ENCODE results near the gene GAS7.
A peak's percentile ranks its signal among the peaks of the same experiment; 100 is the strongest.

The GAS7 gene

DNA sequence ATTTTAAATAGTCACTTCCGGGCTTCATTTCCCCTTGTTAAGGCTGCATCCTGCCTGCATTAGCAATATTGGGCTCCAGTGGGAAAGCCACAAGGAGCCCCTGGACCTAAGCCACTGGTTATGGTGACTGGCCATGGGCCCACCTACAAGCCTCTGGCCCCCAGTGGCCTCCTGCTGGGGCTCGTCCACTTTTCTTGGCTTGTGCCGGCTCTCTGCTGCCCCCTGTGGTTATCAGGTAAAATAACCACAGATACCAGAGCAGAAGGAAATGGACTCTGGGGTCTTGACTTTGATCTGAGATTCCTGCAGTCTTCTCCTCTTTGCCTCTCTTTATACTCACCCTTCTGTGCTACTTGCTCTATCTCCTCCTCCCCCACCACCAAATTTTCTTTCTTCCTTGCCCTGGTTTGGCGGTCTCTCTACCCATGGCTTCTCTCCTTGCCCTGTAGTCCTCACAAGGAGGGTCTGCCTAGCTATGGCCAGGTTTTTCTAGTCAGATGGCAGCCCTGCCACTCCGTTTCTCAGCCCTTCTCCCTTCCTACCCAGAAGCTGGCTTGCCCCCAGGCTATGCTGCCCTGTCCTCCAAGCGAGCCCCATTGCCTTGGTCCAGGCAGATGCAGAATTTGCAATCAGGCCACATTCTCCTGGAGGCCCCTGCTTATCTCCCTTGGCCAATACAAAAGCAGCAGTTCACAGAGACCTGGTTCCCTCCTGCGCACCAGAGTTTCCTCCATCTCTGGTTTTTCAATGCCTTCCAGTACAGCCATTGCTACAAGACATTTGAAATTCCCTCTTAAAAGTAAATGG is 210.4 kb downstream of the GAS7 start:
- DNase-seq (ENCODE audit: low read depth in 3 of 3, low spot score in 1 of 3): peak in 1 of 3 donors; percentile 3

DNA sequence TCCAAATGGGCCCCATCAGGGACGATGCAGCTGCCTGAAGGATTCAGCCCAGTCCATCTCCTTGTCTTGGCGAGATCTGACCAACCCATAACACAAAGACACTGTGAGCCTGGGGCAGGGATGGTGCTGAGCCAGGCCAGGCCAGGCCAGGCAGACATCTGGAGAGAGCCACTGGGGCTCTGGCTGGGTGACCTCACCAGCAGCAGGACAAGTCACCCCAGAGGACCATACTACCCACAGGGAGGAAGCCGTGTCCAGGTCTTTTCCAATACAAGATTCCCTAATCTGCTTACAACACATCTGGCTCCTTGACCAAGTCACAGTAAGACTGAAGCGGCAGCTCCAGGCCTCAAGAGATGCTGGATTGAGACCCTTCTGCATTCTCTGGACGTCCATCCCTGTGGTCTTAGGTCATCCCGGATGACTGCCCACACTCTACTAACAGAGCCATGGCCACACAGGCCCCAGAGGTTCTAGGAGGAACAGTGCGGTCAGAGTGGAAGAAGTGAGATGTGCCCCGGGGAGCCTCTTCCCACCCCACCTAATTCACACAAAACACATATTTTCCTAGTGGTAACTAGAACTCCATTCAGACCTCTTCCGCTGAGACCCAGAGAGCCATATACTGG is 211.5 kb downstream of the GAS7 start:
- DNase-seq (ENCODE audit: low read depth in 3 of 3, low spot score in 1 of 3): no peak

DNA sequence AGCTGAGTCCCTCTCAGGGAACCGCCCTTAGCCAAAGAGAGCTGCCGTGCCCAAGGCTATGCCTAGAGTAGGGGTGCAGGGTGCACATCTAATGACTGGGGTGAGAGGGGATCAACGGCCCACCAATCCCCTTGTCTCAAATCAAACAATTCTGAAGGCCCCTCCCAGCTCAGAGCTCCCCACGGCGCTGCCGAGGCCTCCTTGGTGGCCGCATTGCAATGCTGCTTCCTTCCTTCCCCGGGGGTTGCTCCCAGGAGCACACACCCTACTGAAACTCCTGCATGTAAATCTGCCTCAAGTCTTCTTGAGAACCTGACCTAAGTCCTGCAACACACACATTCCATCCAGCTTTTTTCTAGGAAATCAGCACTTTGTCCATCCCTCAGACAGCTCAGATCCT is 212.8 kb downstream of the GAS7 start:
- DNase-seq (ENCODE audit: low read depth in 3 of 3, low spot score in 1 of 3): no peak

DNA sequence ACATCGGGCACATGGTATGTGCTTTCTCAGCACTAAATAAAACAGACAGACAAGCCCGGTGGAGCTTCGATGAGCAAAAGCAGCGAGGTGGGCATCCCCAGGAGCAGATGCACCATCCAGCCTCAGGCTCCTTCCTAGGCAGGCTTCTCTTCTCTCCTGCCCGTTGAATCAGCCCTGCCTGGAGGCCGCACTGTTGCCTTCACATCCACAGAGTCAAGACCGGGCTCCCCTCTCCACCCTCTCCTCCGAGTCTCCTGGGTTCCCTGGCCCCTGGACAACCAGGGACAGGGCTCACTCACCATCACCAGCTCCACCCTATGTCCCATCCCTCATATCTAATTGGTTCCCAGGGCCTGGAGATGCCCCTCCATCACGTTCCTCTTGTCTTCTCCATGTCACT is 213.6 kb downstream of the GAS7 start:
- DNase-seq (ENCODE audit: low read depth in 3 of 3, low spot score in 1 of 3): no peak

DNA sequence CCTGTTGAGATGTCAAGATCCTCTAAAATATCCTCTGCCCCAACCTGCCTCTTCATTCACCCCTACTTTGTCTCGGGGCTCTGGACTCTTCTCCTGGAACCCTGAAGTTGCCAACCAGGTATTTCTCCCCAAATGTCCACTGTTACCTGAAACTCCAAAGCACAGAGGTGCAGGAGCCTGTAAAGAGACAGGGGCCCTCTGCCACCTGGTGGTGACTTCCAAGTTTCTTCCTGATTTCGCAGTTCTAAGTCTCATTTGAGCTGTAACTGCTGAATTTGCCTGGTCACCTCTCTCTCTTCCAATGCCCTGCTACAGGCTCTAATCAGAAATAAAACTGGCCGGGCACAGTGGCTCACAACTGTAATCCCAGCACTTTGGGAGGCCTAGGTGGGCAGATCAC is 216.2 kb downstream of the GAS7 start:
- DNase-seq (ENCODE audit: low read depth in 3 of 3, low spot score in 1 of 3): no peak

DNA sequence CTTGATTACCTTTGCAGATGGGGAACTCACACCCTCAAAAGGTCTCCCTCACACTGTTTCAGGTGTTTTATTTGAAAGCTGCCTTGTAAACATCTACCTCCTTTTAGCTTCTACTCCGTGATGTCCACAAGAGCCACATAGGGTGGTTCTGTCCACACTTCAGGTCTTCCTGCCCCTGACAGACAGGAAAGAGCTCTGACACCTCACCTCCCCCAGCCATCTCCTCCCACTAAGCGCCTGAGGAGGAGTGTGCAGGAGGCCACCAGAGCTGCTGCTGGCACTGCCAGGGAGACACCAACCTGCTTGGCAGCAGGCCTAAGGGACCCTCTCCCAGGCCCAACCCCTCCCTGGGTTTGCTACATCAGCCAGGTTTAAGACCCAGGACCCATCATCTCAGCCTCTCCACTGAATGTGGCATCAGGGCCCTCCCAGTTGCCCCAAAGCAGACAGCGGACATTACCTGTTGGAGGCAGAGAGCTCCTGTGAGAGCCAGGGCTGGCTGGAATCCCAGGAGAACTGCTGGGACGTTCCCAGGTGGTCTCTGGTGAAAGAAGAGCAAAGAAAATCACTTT is 217.0 kb downstream of the GAS7 start:
- no peak for DNase-seq (ENCODE audit: low read depth in 3 of 3, low spot score in 1 of 3)

DNA sequence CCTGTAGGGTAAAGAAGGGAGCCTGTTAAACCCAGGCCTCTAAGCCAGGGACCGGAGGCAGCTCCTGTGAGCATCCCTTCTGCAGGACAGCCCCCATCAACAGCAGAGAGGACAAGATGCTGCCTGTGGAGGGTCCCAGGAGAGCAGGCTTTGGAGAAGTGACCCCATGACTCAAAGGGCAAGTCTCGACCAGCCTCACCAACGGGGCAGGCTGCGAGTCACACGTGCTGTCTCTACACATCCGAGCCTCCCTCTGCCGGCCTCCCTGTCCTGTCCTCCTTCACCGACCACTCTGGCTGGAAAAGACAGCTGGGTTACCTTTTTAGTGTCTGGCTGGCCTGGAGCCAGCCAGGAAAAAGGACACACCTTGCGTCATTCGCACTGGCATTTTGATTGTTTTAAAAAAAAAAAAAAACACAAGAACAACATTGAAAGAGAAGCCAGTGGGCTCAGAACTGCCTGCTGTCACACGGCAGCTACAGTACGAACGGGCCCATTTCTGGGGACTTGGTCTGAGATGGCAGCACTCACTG is 218.9 kb downstream of the GAS7 start:
- DNase-seq (ENCODE audit: low read depth in 3 of 3, low spot score in 1 of 3): no peak

DNA sequence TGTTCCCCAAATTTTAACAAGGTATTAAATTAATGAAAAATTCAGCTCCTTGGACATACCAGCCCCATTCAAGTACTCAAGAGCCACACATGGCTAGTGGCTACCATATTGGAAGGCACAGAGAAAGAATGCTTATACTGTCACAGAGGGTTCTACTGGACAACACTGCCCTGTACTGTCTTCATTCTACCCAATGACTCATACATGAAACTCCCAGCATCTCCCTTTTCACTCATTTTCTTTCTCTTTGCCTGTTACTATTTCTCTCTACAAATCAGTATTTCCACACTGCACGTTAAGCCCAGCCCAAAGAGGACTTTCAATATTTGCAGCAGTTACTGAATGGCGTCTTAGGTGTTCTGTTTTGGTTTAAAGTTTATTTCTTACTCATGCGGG is 221.2 kb downstream of the GAS7 start:
- no peak for DNase-seq (ENCODE audit: low read depth in 3 of 3, low spot score in 1 of 3)

DNA sequence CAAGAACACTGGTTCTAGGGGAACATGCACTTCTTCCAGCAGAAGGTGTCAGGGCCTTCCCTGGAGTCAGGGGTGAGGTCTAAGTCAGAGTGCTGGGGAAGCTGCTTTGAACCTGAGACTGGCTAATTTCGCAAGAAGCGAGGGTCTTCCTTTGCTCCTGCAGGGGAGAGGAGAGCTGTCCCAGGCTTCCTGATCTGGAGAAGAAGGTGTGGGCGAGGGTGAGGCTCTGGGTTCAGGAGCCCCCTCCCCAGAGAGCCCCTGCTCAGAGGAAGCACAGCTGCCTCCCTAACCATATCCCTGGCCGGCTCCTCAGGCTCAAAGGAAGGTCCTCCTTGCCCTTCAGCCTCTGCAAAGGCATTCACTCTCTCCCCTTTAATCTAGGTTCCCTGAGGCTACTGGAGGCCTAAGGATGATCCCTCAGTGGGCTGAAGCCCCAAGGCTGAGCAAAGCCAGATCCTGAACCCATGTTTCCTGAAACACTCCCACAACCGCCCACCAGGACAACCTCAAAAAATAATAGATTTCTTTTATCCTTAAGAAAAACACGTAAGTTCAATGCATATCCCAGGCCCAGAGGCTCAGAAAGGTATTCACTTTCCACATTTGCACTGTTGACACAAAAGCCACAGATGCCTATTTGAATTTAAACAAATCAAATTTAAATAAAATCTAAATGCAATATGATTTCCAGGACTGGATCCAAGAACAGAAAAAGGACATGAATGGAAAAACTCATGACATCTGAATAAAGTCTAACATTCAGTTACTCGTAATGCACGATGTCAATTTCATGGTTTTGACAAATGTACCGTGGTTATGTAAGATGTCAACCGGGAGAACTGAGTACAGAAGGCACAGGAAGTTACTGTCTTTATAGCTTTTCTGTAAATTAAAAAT is 221.9 kb downstream of the GAS7 start:
- DNase-seq (ENCODE audit: low read depth in 3 of 3, low spot score in 1 of 3): no peak

DNA sequence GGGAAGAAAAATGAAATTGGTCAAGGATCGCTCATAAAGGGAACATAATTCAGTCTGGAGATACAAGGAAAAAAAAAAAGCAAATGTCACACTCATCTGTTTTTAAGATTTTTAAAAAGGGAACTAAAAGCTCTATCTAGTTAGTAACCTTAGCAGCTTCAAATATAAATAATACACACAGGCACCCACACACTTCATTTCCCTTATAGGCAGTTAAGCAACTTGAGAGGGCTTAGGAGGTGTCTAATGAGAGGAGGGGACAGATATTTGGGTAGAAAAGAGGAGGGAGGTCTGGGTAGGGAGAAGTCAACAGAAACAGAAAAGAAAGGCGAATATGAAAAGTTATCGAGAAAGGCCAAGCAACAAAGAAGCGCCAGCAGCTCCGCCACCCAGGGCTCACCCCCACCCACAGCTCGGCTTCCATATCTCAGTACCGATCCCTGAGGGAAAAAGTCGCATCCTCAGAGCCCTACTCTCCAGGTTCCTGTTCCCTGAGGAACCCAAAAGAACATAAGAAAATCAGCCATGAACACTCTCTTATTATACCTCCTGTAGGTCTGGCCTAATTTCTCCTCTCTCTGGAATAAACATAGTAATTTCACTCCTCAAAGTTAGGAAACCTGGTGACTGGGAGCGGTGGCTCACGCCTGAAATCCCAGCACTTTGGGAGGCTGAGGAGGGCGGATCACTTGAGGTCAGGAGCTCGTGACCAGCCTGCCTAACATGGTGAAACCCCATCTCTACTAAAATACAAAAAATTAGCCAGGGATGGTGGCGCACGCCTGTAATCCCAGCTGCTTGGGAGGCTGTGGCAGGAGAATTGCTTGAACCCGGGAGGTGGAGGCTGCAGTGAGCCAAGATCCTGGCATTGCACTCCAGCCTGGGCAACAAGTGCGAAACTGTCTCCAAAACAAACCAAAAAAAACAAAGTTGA is 223.7 kb downstream of the GAS7 start:
- DNase-seq (ENCODE audit: low read depth in 3 of 3, low spot score in 1 of 3): no peak

DNA sequence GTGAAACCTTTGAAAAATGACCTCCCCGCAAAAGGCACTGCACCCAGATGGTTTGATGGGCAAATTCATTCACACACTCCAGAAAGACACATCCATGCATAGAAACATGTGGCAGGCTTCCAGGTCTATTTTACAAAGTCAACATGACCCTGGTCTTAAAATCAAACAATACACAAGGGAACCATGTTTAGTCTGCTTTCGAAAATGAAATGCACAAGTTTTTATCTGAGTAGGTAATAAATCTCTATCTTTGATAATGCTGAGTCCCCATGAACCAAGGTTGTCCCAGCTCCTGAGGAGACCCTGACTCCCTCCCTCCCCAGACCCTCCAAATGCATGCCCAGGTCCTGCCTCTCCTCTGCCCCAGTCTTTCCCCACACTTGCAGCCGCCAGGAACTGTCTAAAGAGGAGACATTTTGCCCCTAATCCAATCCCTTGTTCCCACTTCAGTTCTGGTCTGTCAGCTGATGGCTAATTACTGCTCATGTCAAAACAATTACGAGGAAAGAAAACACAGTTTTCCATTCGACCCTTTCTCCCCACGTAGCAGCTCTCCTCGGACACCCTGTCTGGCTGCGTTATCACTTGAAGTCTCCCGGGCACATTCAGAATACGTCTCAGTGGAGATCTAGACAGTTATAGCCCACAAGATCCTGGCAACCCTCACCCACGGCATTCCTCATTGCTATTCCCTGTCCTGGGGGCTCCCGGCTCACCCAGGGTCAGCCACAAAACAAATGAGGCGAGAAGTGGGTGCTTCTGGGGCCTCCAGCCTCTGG is 224.5 kb downstream of the GAS7 start:
- DNase-seq (ENCODE audit: low read depth in 3 of 3, low spot score in 1 of 3): no peak

DNA sequence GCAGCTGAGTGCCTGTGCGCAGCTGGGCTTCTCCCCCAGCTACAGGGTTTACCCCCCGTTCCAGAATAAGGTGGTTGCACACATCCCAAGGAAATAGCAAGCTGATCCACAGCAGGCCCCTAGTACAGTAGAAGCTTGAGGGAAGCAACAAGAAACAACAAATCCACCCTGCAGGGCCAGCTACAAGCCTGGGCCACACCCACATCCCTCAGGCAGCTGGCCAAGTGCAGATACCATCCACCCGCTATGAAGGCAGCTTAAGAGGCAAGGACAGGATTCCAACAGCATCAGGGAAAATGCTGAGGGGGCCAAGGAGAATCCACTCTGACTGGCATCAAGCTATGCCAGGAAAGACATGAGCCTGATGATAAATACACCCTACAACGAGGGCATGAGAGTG is 226.4 kb downstream of the GAS7 start:
- no peak for DNase-seq (ENCODE audit: low read depth in 3 of 3, low spot score in 1 of 3)

DNA sequence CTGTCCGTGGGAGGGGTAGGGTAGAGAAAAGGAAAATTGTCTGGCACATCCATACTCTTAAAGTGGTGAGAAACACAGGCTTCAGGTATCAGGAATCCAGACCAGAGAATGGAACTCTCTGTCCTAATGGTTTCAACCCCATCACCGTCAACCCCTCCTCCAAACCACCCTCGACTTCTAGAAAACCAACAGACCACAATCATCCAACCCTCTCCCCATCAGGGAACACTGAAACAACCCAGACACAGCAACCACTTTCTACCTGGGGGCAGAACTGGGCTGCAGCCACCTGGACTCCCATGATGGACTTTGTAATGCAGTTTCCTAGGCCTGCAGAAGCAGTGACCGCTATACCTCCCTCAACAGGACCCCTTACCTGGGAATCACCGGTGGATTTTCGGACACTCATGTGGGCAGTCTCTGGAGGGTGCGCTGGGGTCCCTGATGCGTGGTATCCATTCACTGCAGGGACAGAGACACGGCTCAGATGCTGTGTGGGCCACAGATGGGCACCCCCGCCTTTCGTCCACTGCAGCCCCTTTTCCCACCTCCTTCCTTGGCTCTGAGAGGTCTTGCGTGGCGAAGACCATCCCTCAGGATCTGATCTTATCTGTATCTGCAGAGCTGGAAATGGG is 229.0 kb downstream of the GAS7 start:
- no peak for DNase-seq (ENCODE audit: low read depth in 3 of 3, low spot score in 1 of 3)

DNA sequence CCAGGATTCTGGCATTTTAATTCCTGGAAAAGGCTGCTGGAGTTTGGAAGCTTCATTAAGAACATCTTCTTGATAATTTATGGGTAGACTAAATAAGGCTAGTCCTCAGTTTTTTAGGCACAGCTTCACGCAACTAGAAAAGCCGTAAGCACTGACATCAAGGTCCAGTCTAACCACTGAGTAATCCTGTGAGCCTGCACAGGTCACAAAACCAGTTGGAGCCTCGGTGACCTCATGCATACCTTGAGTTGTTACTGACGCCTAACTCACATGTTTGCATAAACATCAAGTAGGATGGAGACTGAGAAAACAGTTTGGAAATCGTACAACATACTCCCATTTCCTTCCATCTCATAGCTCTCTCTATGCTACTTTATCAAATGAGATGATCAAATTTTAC is 229.5 kb downstream of the GAS7 start:
- DNase-seq (ENCODE audit: low read depth in 3 of 3, low spot score in 1 of 3): no peak

DNA sequence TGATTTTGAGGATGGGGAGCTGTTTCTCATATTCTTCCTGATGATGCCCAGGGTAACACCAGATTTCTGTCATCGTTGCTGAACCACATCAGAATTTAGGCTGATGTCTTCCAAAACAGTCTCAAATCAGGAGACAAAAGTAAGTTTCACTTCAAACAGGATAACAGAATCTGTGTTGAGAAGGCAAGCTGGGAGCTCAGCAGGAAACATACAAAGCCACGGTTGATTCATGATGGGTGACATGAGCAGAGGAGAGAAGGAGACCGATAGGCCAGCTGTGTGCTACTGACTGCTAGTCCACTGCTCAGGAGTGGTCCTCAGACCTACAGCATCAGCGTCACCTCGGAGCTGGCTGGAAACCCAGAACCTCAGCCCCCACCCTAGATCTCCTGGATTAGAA is 230.4 kb downstream of the GAS7 start:
- DNase-seq (ENCODE audit: low read depth in 3 of 3, low spot score in 1 of 3): no peak

DNA sequence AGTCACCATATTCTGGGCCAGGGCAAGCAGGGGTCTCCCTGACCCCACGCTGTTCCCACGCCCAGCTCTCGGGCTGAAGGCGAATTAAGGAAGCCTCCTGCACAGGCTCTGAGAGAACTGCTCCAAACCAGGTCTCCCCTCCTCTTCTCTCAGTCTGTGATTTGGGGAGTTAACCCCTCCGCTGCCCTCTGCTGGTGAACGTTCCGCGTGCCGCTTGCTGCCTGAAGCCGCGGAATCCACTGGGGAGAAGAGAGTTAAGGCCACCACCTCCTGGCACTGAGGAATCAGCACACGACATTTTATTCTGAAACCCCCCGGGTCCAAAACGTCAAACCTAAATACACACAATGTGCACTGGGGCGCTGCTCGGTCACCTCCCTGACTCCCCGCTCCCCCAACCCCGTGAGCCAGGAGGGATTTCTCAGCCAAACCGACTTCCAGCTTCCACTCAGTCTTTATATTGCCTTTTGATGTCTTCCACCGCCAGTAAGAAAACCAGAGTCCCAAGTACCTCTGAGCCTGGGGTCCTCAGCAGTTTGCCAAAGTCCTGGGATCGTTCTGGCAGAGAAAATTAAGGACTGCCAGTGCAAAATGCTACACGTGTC is 238.9 kb downstream of the GAS7 start:
- DNase-seq (ENCODE audit: low read depth in 3 of 3, low spot score in 1 of 3): no peak

DNA sequence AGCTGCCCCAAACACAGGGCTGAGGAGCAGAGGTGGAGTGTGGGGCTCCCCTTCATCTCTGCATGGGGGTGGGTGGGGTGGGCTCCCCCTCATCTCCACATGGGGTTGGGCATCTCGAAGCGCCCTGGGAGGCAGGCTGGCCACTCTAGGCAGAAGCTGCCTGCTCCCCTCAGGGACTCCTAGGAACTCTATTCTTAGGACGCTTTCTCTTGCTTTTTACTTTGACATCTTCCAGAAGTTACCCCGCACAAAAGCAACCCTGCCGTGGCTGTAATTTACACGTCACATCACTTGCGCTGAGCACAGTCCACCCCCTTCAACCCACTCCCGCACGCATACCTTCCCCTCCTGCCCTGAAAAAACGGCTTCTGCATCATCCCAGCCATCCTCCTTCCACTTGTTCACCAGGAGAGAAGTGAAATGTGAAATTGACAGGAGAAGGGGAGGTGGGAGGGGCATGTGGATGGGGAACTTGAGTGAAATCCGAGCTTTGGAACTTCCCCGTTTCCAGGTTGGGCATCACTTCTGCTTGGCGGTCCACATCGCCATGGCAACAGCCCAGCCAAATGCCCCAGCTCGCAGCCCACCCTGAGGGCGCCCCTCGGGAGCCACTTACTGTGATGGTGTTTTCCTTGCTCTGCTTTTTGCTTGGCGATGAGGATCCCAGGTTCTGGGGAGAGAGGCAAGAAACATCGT is 239.7 kb downstream of the GAS7 start:
- no peak for DNase-seq (ENCODE audit: low read depth in 3 of 3, low spot score in 1 of 3)

DNA sequence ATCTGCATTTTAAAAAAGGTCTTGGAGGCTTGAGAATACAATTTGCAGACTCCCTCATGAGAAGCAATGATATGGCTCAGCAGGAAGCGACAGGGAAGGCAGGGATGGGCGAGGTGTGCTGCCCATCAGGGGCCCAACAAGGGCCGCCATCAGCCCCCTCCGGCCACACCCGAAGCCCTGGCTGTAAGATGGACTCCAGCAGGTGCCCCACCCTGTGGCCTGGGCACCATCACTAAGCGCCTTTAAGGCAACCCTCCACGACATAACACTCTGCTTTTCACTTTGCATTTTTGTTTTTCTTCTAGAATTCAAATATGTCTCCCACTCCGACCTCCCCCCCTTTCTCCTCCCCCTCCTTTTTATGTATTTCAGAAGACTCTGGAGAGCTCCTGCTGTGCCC is 241.2 kb downstream of the GAS7 start:
- DNase-seq (ENCODE audit: low read depth in 3 of 3, low spot score in 1 of 3): no peak
